Measurements from ENCODE around the gene TTF1. TPM values are rescaled to one million over a fixed set of nuclear protein-coding genes. Genes with fewer than 3 reads are reported as not detected.

Gene TTF1
- total RNA-seq, 2 donors from 2014 or later, result 33.0 to 36.0 TPM

DNA sequence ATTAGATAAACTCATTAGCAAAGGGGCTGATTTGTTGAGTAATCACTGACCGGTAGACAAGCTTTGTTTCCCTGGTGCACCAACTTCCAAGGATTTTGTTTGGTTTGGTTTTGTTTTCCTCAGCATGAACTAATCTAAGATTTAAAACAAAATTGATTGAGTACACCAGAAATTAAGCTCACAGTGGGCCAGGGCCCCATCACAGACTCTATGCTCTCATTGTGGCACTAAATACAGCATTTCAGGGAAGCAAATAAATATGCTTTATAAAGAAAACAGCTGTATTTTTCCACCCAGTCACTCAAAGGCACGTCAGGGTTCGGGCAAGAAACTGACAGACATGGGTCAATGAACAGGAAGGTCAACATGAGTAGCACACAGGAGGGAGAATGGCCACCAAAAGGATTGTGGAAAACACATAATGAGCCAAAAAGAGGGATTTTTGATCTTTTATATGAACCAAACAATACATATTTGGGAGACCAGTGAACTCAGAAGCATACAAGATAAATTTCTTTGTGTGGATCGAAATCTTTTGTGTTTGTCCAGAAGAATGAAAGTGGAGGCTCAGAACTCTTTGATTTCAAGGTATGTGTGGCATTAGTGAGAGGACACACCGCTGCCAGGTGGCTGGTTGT is 12.2 kb upstream of the TTF1 start:
- H3K36me3 Mint-ChIP-seq, result no peaks in the 10 kb centered on the region
- no peak for ATAC-seq
- H3K9me3 Mint-ChIP-seq, result no peaks in the 10 kb centered on the region
- DNase-seq (ENCODE audit: low spot score in 2 of 2), result no peak
- no peak overlapping the region for H3K27ac Mint-ChIP-seq

DNA sequence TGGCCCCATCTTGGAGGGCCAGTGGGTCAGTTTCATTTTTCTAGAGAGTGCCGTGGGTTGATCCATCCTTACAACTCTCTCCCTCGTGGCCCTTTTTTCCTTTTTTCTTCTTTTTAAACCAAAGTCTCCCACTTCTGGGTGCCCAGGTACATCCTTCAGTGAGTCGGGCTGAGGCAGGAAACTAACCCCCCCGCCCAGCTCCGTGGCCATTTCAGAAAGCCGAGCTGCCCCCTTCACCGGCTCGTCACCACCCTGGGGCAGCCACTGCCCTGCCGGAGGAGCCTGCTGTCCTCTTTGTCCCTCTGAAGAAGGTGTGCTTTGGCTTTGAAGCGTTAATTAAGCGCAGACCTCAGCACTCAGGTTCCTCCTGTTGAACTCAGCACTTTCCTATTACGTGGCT is 8.5 kb upstream of the TTF1 start:
- Mint-ChIP-seq H3K27ac (no peak overlapping the region), H3K9me3 (no peaks in the 10 kb centered on the region), H3K36me3 (no peaks in the 10 kb centered on the region)
- DNase-seq (ENCODE audit: low spot score in 2 of 2), result no peak
- ATAC-seq, result no peak

DNA sequence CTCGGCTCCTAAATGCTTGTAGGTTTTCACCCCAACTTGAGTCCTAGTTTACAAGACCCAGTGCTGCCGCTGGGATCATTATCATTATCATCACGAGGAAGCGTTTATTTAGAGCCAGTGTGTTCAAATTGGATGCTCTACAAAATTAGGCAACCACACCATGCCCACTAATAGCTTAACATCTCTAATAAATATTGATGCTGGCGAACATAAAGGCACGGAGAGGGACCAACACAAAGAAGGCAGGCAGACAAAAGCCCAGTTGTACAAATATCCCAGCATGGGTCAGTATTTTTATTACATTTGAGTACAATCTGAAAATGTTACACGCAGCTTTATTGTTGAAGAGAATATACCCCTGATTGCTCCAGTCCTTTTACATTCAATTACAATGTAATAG is 8.1 kb upstream of the TTF1 start:
- H3K36me3 Mint-ChIP-seq, result no peaks in the 10 kb centered on the region
- DNase-seq (ENCODE audit: low spot score in 2 of 2) (no peak), ATAC-seq (no peak)
- H3K27ac Mint-ChIP-seq, result no peak overlapping the region
- H3K9me3 Mint-ChIP-seq, result no peaks in the 10 kb centered on the region

DNA sequence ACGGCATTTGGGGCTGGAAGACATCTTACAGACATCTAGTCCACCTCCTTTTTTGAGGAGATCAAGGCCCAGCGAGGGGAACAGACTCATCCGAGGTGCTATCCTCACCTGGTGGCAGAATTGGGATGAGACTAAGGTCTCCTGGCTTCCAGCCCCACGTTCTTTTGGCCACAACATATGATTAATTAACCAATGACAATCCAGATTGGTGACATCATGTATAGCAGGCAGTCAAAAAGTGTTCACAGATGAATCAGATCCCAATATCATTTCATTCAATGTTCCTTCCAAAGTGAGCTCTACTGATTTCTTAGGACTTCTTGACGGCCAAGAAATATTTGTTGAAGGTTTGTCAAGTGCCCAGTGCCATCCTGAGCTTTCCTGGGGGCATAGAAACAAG is 7.3 kb upstream of the TTF1 start:
- ATAC-seq (no peak), DNase-seq (ENCODE audit: low spot score in 2 of 2) (no peak)
- Mint-ChIP-seq H3K36me3 (no peaks in the 10 kb centered on the region), H3K9me3 (no peaks in the 10 kb centered on the region), H3K27ac (no peak overlapping the region)

DNA sequence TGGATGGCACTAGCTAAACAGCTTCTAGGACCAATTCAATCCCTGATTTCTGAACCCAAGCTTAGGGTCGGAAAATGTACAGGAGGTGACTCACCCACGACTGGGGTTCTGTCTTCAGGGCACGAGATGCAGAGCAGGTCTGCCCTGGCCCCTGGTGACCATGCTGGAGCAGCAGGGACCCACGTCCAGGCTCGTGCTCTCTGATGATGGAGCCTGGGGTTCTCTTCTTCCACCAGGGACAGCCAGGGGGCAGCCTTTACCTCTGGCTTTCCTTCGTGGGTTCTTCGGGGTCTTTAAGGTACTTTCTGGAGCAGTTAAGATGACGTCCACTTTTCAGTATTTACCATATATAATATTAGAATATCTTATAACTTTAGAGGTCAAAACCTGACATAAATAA is 5.4 kb upstream of the TTF1 start:
- Mint-ChIP-seq H3K27ac (no peak overlapping the region), H3K9me3 (no peaks in the 10 kb centered on the region), H3K36me3 (no peaks in the 10 kb centered on the region)
- peak; percentile 51 to 55 for ATAC-seq
- DNase-seq (ENCODE audit: low spot score in 2 of 2), result peak in 1 of 2 donors; percentile 49

DNA sequence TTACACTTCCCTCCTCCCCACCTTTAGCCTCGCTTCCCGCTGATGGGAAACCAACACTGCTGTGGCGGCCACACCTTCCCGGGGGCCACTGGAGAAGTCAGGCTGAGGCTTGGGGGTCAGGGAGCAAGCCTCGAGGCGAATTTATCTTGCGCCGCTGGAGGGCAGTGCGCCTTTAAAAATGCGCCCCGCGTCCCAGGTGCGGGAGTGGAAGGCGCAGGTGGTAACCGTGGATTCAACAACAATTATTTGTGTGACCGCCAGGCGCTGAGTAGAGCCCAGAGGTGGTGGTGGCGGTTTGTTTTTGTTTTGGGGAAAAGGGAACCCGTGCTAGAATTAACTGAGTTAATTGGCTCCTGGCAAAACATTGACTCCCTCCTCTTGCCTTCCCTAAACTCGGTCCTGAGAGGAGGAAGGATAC is 4.5 kb upstream of the TTF1 start:
- H3K36me3 Mint-ChIP-seq, result peaks cover 7 to 8% of the 10 kb centered on the region in 2 donors
- peak; percentile 49 to 71 for ATAC-seq
- no peak overlapping the region for H3K27ac Mint-ChIP-seq
- peak in 1 of 2 donors; percentile 76 for DNase-seq (ENCODE audit: low spot score in 2 of 2)
- H3K9me3 Mint-ChIP-seq, result no peaks in the 10 kb centered on the region

DNA sequence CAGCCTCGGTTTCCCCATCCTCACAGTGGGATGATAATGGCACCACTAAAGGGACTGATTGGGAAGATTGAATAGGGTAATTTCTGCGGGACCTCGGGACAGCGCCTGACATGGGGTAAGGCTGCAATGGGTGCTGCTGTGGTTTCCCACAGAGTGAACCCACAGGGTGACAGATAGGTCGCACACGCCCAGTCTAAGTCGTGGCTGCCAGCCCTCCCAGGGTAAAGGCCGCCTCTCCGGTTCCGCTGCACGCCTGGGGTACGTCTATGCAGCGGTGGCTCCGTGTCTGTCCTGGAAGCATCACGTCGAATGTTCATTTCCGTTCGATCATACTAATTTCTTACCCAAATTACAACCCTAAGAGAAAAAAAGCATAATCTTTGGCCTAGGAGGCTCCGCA is 4.0 kb upstream of the TTF1 start:
- H3K36me3 Mint-ChIP-seq, result peaks cover 12% of the 10 kb centered on the region in 2 donors
- peak overlapping the region in 1 of 2 donors; percentile 29 for H3K27ac Mint-ChIP-seq
- ATAC-seq (peak; percentile 11 to 25), DNase-seq (ENCODE audit: low spot score in 2 of 2) (no peak)
- H3K9me3 Mint-ChIP-seq, result no peaks in the 10 kb centered on the region

DNA sequence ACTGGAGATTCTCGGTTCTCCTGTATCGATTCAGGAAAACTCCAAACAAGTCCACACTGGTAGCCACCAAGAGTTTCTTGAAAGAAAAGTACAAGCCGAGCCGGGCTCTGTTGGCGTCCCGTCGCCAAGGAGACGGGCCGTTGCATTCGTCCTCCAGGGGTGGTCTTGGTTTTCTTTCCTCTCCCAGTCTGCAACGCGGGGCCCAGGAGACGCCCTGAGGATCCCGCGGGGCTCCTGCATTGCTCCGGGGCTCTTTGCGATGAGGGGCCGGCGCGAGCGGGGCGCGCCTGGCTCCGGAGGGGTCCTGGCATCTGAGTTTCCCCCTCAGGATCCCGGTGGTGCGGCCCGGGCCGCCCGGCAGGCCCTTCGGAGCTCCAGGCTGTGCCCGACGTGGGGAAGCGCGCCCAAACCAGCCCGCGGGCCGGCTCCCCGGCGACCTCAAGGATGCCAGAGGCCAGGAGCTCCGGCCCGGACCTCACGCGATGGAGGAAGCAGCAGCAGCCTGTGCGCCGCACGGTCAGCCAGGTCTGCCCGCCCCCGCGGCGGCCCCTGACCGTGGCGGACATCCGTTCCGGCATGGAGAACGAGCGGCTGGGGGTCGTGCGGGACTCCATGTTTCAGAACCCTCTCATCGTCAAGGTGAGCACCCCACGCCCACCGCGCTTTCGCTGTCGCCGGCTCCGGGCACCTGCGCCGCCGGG is 3.3 kb upstream of the TTF1 start, which contains the start of gene CFAP77:
CFAP77 (plus strand) TSS at position 384 of the 701 bp plus-strand sequence; CDS start at position 445, 61 bp downstream.
- H3K9me3 Mint-ChIP-seq, result no peaks in the 10 kb centered on the region
- no peak for DNase-seq (ENCODE audit: low spot score in 2 of 2)
- ATAC-seq, result peak in 1 of 2 donors; percentile 27

DNA sequence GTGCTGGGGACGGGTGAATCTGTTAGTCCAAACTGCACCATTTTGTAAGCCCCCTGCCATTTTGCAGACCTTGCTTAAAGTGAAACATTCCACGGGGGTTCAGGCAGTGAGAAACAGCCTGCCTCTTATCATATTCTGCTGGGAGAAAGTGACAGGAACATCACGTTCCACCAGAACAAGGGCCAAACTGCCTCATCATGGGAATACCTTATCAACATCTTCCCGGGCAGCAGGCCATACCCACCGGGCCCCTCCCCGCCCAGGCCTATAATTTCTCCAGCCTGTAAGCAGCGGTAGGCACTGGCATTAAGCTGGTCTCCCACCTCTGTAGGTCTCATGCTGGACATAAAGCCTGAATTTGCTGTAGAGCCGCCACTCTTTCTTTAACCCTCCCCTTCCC is 1.9 kb upstream of the TTF1 start:
- no peak for ATAC-seq
- no peak overlapping the region for H3K27ac Mint-ChIP-seq
- H3K9me3 Mint-ChIP-seq, result no peaks in the 10 kb centered on the region
- peaks cover 25 to 26% of the 10 kb centered on the region in 2 donors for H3K36me3 Mint-ChIP-seq
- DNase-seq (ENCODE audit: low spot score in 2 of 2), result no peak

More for the DNA sequence above, 3.3 kb upstream of the TTF1 start, which contains the start of gene CFAP77:
- H3K36me3 Mint-ChIP-seq, result peaks cover 17% of the 10 kb centered on the region in 2 donors
- peak within 1 kb of the TSS in 1 of 2 donors; percentile 29 for H3K27ac Mint-ChIP-seq

DNA sequence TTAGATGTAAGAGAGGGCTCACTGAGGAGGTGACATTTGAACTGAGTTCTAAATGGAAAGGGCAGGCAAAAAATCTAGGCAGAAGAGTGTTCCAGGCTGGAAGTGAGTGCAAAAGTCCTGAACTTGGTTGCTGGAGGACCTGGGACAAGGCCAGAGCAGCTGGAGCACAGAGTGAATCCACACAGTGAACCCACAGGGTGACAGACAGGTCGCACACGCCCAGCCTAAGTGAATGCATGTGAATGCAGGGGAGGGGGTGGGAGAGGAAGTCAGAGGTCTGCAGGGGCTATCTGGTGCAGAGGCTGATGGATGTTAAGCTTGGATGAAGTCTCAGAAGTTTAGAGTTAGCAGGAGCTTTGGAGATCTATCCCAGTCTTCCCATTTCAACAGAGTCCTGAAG is 556 bp upstream of the TTF1 start:
- DNase-seq (ENCODE audit: low spot score in 2 of 2) (no peak), ATAC-seq (no peak)
- H3K9me3 Mint-ChIP-seq, result no peaks in the 10 kb centered on the region
- H3K36me3 Mint-ChIP-seq, result peaks cover 31 to 36% of the 10 kb centered on the region in 2 donors
- H3K27ac Mint-ChIP-seq, result peak overlapping the region in 1 of 2 donors; percentile 90

DNA sequence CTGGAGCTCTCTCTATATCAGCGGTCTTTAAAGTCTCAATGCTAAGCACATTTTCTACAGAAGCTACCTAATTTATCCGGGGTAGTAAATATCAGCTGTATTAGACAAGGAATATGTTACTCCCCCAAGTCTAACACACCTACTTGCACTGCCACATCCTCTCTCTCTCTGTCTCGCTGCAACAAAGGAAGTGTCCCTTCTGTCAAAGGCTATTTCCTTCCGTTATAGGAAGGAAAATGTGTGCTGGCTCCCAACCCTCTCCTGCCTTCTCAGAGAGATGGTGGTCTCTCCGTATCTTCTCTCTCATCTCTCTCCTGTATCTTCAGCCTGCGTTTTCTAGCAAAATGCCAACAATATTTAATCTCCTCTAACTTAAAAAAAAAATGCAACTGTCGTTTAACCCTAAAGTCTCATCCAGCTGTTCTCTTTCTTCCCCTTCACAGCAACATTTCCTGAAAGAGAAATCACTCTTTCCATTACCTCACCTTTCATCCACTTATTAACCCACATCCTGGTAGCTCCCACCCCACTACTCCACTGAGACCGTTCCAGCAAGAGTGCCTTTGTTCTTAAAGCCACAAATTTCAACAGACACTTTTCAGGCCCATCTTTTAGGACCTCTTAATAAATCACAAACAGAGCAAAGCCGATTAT is 2.3 kb downstream of the TTF1 start:
- Mint-ChIP-seq H3K27ac (peak overlapping the region; percentile 90 to 92), H3K9me3 (no peaks in the 10 kb centered on the region), H3K36me3 (peaks cover 40 to 43% of the 10 kb centered on the region in 2 donors)
- DNase-seq (ENCODE audit: low spot score in 2 of 2), result no peak
- peak; percentile 61 to 66 for ATAC-seq

DNA sequence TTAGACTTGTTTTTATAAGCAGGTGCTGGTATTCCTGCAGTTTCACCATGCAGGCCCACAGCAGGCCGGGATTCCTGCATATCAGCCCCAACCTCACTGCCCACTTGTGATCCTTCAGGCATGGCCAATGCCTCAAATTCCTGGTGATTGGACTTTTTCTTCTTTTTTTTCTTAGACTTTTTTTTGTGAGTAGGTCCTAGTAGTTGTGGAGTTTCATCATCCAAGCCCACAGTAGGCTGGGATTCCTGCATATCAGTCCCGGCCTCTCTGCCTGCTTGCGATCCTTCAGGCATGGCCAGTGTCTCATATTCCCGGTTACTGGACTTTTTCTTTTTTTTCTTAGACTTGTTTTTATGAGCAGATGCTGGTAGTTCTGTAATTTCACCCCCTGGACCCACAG is 4.8 kb downstream of the TTF1 start:
- no peak for DNase-seq (ENCODE audit: low spot score in 2 of 2)
- no peaks in the 10 kb centered on the region for H3K9me3 Mint-ChIP-seq
- peaks cover 46 to 50% of the 10 kb centered on the region in 2 donors for H3K36me3 Mint-ChIP-seq
- ATAC-seq, result no peak
- peak overlapping the region; percentile 56 to 68 for H3K27ac Mint-ChIP-seq

DNA sequence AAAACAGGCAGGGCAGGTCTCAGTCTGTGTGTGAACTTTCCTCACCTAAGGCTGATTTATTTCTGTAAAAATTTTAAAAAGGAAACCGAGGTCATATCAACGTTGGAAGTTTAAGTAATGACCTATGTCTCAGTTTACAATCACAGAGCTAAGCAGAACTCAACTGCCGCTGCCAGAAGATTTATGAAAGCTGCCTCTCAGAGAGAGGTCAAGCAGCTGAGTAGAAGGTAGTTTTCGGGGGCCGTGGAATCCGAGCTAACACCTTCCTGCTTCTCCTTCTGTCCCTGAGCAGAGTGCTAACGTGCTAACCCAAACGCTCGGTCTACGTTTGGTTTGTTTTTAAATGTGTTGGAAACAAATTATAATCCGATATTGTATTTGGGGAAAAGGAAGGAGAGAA is 11.1 kb downstream of the TTF1 start:
- no peaks in the 10 kb centered on the region for H3K9me3 Mint-ChIP-seq
- H3K36me3 Mint-ChIP-seq, result peaks cover 18 to 23% of the 10 kb centered on the region in 2 donors
- ATAC-seq (no peak), DNase-seq (ENCODE audit: low spot score in 2 of 2) (no peak)
- H3K27ac Mint-ChIP-seq, result peak overlapping the region in 1 of 2 donors; percentile 36

DNA sequence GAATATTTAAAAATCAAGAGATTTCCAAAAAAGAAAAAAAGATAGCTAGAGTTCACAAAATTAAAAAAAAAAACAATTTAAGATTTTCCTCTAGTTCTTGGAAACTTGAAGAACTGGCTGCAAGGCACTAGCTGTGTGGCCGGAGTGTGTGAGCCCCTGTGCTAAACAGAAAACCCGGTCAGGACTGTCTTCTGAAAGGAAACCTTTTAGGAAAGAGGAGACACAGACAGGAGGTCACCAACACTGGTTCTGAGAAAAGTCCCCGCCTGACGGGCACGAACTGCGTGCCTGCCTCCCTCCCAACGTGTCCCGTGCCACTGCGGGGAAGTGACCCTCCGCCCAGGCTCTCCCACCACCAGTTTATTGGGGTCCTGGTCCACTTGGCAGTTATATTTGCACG is 15.2 kb downstream of the TTF1 start:
- H3K9me3 Mint-ChIP-seq, result no peaks in the 10 kb centered on the region
- no peak for ATAC-seq
- H3K27ac Mint-ChIP-seq, result no peak overlapping the region
- H3K36me3 Mint-ChIP-seq, result peaks cover 20 to 22% of the 10 kb centered on the region in 2 donors
- no peak for DNase-seq (ENCODE audit: low spot score in 2 of 2)

DNA sequence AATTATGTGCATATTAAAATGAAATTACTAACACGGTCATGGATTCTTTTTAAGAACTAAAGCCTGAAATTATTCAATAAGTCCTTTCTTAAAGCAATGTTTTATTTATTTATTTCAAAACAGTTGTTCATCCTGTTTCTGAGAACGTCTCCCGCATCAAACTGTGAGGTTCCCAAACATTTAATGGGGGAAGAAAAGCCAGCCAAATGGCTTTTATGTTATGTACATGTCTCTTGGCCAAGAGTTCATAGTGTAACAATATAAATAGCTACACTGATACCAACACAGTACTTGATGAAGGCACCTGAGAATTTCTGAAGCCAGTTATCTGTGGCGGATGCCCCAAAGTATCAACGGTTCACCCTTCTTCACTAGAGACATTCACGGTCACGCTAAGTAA is 15.7 kb downstream of the TTF1 start:
- no peaks in the 10 kb centered on the region for H3K9me3 Mint-ChIP-seq
- H3K27ac Mint-ChIP-seq, result no peak overlapping the region
- no peak for ATAC-seq
- H3K36me3 Mint-ChIP-seq, result peaks cover 21% of the 10 kb centered on the region in 2 donors
- DNase-seq (ENCODE audit: low spot score in 2 of 2), result no peak

DNA sequence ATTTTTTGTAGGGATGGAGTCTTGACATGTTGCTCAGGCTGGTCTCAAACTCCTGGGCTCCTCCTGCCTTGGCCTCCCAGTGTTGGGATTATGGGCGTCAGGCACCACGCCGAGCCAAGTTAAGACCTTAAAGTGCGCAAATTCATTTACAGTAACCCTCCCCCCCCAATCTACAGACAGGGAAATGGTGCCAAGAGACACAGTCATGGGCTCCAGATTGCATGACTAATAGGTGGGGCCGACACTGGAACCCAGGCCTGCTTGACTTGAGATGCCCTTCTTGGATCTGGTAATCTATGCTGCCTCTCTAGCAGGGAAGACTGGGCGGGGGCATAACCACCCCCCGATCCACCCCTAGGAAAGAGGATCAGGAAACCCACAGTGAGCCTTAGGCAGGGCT is 19.5 kb downstream of the TTF1 start:
- H3K27ac Mint-ChIP-seq, result peak overlapping the region in 1 of 2 donors; percentile 1
- no peaks in the 10 kb centered on the region for H3K9me3 Mint-ChIP-seq
- DNase-seq (ENCODE audit: low spot score in 2 of 2) (no peak), ATAC-seq (no peak)
- peaks cover 18 to 27% of the 10 kb centered on the region in 2 donors for H3K36me3 Mint-ChIP-seq

DNA sequence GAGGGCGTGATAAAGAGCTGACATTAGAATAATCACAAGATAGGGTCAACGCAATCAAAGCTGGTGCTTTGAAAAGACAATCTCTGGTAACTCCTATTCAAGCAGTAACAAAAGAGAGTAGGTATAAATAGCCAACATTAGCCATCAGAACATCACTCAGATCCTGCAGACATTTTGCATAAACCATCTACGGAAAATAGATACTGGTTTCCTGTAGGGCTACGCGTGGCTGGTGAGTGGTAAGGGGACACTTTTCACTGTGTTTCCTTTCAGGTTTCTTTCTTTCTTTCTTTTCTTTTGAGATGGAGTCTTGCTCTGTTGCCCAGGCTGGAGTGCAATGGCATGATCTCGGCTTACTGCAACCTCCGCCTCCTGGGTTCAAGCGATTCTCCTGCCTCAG is 22.3 kb downstream of the TTF1 start:
- Mint-ChIP-seq H3K27ac (no peak overlapping the region), H3K9me3 (no peaks in the 10 kb centered on the region), H3K36me3 (peaks cover 13 to 20% of the 10 kb centered on the region in 2 donors)
- ATAC-seq (no peak), DNase-seq (ENCODE audit: low spot score in 2 of 2) (no peak)

Data from activated naive CD4-positive, alpha-beta T cell treated with anti-CD3 and anti-CD28 coated beads, Interleukin-2, amount 50 U/mL, for 72 hours (primary cell).